Measurements from ENCODE around the gene TUBB4A.

GRCh38 chr19:6471076-6471475 lies 31.0 kb downstream of the TUBB4A start:
- no peak for TF ChIP-seq POLR2AphosphoS5 (IDR thresholded peaks at IDR 0.05; ENCODE audit: low read depth, low read length)
- TF ChIP-seq POLR2A (IDR thresholded peaks at IDR 0.05; ENCODE audit: low read depth, low read length), result no peak

Measured in GM12891 (cell line).